NAMALWA (cell line): ENCODE results near the gene GPR153.
"Not testable (repeated sequence)": the region's sequence is repeated elsewhere in the genome, so short reads cannot be mapped to it uniquely, and the experiment has no call there.

Experiments
- DNase-seq: peaks from one replicate; pipeline ENCODE4 v3.0.0-alpha.2; 2015; ENCODE audit warnings: low spot score

The GPR153 gene

DNA sequence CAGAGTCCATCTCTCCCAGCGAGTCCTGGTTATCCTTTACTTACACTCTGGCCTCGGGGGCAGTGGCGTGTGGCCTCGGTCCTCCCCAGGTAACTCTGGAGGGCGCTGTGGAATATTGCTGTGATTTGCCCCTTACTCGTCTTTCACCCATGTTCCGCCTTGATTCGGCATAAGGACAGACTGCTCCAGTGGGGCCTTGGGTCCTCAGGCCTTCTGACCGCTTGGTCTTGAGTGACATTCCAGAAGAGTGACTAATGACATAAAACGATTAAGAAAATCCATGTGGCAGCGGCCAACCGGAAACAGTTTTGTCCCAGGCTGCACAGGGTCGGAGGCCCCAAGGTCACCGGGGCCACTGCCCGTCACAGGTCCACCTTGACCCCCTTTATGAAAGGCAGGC is 36.2 kb downstream of the GPR153 start:
- DNase-seq, result no peak

- no peak for DNase-seq
Observed at GRCh38 chr1:6223617-6224016, 37.3 kb downstream of the GPR153 start.

DNA sequence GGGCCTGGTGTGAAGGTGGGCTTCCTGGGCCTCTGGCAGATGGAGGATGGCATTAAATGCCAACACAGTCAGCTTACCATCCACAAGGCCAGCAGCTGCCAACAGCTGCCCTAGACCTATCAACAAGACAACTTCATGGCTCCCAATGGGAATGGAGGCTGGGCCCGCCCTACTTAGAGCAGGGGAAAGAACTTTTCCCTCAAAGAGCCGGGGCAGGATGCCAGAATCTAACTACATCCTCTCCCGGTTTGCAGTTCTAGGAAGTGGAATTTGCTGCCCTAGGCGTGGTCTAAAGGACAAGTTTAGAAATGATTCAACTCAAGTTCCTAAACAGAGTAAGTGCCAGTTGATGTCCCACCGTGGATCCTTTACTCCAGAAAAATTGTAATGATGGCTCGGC is 38.3 kb downstream of the GPR153 start:
- DNase-seq, result no peak

- no peak for DNase-seq
Observed at GRCh38 chr1:6221210-6221784, 39.6 kb downstream of the GPR153 start.

- no peak for DNase-seq
Observed at GRCh38 chr1:6220236-6220635, 40.7 kb downstream of the GPR153 start.

GRCh38 chr1:6219641-6220040 is 41.3 kb downstream of the GPR153 start:
- not testable (repeated sequence) for DNase-seq

- DNase-seq, result no peak
Observed at GRCh38 chr1:6218375-6219164, 42.3 kb downstream of the GPR153 start.

DNA sequence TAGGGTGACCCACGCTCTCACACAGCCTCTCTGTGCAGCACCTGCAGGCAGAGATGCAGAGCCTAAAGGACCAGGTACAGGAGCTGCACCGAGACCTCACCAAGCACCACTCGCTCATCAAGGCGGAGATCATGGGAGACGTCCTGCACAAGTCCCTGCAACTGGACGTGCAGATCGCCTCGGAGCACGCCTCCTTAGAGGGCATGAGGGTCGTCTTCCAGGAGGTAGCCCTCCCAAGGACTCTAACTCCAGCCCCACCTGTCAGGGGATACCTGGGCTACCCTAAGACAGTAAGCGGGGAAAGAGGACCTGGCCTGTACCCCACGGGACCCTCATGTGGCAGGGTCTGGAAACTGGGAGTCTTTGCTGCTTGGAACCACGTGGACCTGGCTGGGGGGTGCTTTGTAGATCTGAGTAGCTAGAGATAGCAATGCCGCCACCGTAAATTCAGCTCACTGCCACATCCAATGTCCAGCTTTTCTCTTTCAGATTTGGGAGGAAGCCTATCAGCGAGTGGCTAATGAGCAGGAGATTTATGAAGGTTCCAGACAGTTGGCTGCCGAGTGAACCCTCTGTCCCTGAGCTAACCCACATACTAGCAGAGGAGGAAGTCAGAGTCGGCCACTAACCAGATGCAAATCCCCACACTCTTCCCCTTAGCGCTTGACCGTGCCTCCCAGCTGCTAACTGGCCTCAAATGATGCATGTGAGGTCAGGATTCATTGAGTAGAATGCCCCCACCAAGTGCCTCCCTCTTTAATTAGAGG is 48.5 kb downstream of the GPR153 start:
- peak; percentile 49 for DNase-seq

GRCh38 chr1:6211731-6212130 is 49.2 kb downstream of the GPR153 start:
- no peak for DNase-seq

GRCh38 chr1:6210591-6211355 is 50.1 kb downstream of the GPR153 start:
- no peak for DNase-seq

DNA sequence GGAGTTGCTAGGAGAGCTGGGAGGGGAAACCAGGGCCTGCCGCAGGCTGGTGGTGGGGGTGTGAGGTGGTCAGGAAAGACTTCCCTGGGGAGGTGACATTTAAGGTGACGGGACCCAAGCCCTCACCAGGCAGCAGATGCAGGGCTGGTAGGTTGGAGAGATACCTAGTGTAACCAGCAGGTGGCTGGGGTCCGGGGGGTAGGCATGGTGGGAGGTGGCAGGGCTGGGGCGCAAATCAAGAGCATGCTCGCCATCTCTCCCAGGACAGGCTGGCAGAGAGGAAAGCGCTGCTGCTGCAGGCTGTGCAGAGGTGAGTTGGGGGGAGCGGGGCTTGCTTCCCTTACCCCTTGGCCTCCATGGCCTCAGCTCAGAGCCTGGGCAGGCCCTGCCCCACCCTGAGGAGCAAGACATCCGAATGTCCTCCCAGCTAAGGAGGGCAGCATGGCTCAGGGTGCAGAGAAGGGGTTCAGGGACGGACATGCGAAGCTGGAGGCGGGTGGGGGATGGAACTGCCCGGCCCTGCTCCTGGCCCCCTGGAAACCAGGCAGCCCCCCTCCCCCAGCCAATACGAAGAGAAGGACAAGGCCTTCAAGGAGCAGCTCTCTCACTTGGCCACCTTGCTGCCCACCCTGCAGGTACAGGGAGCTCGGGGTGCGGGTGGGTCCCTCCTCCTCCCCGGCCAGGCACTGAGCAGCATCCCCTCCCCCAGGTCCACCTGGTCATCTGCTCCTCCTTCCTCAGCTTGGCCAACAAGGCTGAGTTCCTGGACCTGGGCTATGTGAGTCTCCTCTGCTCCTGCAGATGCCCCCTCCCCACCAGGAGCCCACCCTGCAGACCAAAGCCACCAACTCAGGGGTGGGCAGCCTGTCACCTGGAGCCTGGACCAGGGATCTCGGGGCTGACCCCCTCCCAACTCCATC is 51.0 kb downstream of the GPR153 start:
- DNase-seq, result peak; percentile 75

DNA sequence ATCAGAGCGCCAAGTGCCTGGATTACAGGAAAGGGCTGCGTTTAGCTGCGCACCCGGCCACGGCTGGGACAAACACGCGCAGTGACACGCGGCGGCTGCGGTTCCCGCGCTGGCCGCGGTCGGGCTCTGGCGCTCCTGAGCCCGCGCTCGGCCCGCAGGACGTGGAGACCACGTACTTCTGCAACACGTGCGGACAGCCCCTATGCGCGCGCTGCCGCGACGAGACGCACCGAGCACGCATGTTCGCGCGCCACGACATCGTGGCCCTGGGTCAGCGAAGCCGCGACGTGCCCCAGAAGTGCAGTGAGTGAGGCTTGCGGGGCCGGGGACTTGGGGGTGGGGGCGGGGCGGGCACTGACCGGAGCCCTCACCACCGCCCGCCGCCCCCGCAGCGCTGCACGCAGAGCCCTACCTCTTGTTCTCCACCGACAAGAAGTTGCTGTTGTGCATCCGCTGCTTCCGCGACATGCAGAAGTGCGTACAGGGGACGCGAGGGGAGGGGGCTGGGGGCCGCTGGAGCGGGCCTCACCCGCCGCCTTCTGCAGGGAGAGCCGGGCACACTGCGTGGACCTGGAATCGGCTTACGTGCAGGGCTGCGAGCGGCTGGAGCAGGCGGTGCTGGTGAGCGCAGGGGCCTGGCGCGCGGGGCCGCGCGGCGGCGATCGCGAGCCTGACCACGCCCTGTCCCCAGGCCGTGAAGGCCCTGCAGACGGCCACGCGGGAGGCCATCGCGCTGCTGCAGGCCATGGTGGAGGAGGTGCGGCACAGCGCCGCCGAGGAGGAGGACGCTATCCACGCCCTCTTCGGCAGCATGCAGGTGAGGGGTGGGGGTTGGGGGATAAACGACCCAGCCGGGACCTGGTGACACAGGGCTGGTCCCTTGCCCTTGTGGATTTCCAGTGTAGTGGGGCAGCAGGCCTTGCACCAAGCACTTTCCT is 51.9 kb downstream of the GPR153 start:
- no peak for DNase-seq

- no peak for DNase-seq
Observed at GRCh38 chr1:6207921-6208320, 53.0 kb downstream of the GPR153 start.

DNA sequence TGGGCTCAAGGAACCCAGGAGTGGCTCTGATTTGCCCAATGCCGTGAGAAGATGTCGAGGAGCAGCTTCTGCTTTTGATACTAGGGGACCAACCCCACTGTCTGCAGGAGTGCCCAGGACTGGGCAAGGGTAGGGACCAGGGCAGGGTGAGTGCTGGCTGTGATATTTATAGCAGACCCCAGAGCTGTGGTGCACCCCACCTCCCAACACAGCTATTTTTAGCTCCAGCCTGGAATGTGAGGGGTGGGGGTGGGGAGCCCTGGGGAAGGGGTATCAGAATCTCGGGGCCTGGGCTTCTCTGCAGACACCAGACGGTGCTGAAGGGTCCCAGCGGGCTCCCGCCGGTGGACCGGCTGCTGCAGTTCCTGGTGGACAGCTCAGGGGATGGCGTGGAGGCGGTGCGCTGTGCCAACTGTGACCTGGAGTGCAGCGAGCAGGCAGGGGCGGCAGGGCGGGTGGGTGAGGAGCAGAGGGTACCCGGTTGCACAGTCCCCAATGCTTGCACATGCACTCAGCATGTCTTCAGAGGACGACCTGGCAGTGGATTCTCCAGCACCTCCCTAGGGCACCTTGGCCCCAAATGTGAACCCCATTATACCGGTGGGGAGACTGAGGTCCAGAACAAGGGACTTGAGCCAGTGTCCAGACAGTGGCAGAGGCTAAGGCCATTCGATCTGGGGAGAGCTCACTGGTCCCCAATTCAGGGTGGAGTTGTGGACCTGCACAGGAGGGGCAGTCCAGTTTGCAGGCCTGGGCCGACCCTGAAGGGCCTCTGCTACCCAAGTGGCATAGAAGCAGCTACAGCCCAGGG is 53.6 kb downstream of the GPR153 start:
- DNase-seq, result no peak

DNA sequence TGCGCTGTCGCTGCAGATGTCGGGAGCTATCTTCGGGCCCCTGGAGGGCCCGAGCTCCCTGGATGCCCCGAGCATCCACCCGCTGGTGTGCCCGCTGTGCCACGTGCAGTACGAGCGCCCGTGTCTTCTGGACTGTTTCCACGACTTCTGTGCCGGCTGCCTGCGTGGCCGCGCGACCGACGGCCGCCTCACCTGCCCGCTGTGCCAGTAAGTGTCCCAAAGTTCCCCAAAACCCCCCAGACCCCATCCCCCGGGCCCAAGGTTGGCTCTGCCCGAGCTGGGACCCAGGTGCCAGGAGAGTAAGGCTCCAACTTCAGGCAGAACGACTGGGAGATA is 54.4 kb downstream of the GPR153 start:
- no peak for DNase-seq

GRCh38 chr1:6205849-6206519 is 54.9 kb downstream of the GPR153 start, which contains the start of gene RNF207:
Gene RNF207 (plus strand): TSS chr1:6206119. CDS start chr1:6206536, 417 bp downstream.
- no peak for DNase-seq

- no peak for DNase-seq
Observed at GRCh38 chr1:6202256-6202655, 58.6 kb downstream of the GPR153 start.

DNA sequence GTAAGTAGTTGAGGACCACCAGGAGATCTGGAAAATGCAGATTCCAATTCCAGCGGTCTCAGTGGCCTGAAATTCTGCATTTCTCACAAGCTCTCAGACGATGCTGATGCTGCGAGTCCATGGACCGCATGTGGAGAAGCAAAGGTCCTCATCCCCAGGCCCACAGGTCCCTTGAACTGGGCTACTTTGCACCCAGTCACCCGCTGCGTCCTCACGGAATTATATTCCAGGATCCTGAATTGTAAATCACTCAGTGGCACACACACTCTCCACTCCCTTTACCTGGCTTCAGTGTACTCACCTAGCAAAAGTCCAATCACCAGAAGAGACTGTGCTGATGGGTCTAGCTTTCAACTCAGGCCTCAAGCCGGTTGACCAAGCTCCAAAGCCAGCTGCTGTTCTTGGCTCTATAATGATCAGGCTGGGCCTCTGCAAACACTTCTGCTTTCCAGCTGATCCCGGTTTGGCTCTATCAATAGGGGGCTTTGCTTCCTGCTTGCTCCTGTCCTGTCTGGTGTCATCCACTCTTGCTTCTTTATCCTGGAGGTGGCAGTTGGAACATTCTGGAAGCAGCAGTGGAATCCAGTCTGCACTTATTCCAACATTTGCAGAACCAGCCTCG is 60.6 kb downstream of the GPR153 start:
- no peak for DNase-seq
